ENCODE results near the gene TPP1. TPM values are rescaled to one million over a fixed set of nuclear protein-coding genes. Genes with fewer than 3 reads are reported as not detected.

The TPP1 gene
- polyA plus RNA-seq, 4 donors, result 25.4 to 429 (median 34.7) TPM

DNA sequence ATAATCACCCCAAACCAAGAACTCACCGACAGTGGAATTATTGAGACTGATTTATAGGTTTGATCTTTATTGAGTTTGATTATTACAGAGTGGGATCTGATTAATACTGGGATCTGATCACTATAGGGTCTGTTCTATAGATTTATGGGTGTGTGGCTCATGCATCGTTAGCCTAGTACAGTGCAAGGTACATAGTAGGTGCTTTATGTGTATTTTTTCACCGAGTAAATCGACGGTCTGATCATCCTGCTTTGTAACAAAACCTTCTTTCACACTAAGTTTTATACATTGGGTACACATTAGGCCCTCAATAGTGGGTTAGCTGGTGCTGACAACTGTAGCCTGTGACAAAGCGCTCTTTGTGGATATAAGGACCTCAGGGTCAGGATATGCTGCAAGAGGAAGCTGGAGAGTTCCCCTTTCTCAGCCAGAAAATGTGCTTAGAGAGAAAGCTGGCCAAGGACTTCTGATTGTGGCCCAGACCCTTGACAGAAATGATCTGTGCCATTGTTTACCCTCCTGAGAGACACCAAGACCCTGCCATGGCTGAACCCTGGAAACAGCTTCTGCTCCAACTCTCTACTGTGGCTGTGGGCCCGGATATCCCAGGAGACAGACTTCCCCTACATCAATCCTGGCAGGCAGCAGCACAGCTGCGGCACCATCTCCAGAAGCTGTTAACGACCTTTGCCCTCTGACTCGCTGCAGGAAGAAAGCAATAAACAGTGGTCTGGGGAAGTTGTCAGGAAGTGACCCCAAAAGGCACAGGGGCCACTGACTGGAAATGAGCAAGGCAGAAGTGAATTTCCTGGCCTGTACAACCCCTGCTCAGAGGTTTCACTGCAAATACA lies 16.1 kb upstream of the TPP1 start:
- DNase-seq, result peak; percentile 83 to 87
- Histone ChIP-seq H3K9me3 (ENCODE audit: control insufficient read depth in 2 of 2, insufficient read depth in 1 of 2, low read depth in 1 of 2, low read length in 1 of 2) (no peaks in the 10 kb centered on the region), H3K36me3 (ENCODE audit: control insufficient read depth in 3 of 3, insufficient read depth in 2 of 3, low read depth in 1 of 3, low read length in 3 of 3) (peaks cover 0 to 48% (median 0%) of the 10 kb centered on the region in 3 donors), H3K4me3 (ENCODE audit: low read depth in 1 of 3, low read length in 3 of 3) (no peak overlapping the region), H3K4me1 (ENCODE audit: control insufficient read depth in 3 of 3, insufficient read depth in 2 of 3, low read depth in 1 of 3, low read length in 2 of 3) (peaks cover 0 to 26% (median 0%) of the 10 kb centered on the region in 3 donors), H3K27ac (ENCODE audit: low read depth in 1 of 3, low read length in 2 of 3) (peak overlapping the region in 2 of 3 donors; percentile 69 to 78), H3K27me3 (ENCODE audit: control insufficient read depth in 3 of 3, insufficient read depth in 3 of 3, low read length in 3 of 3) (no peaks in the 10 kb centered on the region)
- no peak for FAIRE-seq
- 35 to 38% (median 36%) methylated on average over 10 of the region's 10 CpGs for WGBS, 3 donors

DNA sequence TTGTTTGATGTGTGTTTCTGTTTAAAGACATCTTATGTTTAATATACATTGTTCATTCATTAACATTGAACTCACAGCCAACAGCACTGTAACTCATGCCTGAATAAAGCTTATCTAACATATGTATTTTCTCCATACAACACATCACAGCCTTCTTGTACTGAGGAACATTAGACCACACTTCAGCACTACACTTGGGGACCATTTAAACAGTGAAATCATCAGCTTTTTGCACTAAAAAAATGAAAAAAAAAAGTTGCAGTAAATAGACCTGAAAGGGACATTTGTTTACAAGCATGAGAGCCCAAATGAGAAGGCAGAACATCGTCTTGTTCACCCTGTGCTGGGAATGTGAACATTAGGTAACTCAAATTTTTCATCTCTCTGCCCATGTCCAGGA lies 15.3 kb upstream of the TPP1 start:
- peak overlapping the region in 1 of 3 donors; percentile 69 for H3K27ac ChIP-seq (ENCODE audit: low read depth in 1 of 3, low read length in 2 of 3)
- DNase-seq (no peak), FAIRE-seq (no peak)
- peaks cover 0 to 3% of the 10 kb centered on the region in 2 donors for H3K9me3 ChIP-seq (ENCODE audit: control insufficient read depth in 2 of 2, insufficient read depth in 1 of 2, low read depth in 1 of 2, low read length in 1 of 2)
- H3K4me3 ChIP-seq (ENCODE audit: low read depth in 1 of 3, low read length in 3 of 3), result no peak overlapping the region
- H3K36me3 ChIP-seq (ENCODE audit: control insufficient read depth in 3 of 3, insufficient read depth in 2 of 3, low read depth in 1 of 3, low read length in 3 of 3), result peaks cover 0 to 44% (median 0%) of the 10 kb centered on the region in 3 donors
- H3K27me3 ChIP-seq (ENCODE audit: control insufficient read depth in 3 of 3, insufficient read depth in 3 of 3, low read length in 3 of 3), result no peaks in the 10 kb centered on the region
- H3K4me1 ChIP-seq (ENCODE audit: control insufficient read depth in 3 of 3, insufficient read depth in 2 of 3, low read depth in 1 of 3, low read length in 2 of 3), result peaks cover 0 to 29% (median 0%) of the 10 kb centered on the region in 3 donors
- 65 to 76% (median 65%) methylated on average over 1 of the region's 1 CpG for WGBS, 3 donors

DNA sequence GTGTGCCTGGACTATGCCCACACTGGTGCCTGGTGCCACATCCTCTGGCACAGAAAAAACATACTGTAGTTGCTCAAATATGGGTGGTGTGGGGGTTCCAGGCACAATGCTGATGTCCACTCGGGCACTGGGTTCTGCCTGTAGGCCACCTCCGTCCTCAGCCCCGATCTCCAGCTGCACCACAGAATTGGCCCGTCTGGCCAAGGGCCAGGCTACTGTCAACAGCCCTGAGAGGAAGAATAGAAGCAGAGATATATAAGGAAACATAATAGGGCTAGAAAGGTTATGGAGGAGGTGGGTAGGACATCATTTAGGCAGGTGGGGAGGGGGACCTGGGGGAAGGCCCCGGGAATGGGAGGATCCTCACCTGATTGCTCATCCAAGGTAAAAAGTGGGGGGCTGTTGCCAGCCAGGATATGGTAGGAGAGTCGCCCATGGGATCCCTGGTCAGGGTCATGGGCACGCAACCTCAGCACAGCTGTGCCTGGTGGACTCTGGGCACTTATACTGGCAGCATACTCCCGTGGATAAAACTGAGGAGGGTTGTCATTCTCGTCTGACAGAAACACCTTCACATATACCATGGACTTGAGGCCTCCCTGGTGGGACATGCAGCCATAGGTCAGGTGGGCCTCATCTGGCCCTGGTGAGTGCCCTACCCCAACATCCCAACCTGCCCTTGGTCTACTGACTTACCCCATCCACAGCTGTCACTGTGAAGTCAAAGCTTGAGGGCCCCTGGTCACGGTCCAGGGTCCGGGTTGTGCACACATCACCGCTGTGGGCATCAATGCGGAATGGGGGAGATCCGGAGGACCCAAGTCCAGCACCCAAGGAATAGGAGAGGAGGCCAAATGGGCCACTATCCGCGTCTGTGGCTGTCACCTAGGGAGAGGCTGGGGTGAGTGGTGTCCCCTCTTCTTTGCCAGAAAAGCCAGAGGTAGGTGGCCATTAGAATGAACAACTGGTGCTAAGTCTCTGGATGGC lies 14.5 kb upstream of the TPP1 start:
- peaks cover 0 to 49% (median 0%) of the 10 kb centered on the region in 3 donors for H3K36me3 ChIP-seq (ENCODE audit: control insufficient read depth in 3 of 3, insufficient read depth in 2 of 3, low read depth in 1 of 3, low read length in 3 of 3)
- no peak for DNase-seq
- no peak for FAIRE-seq
- peaks cover 0 to 5% of the 10 kb centered on the region in 2 donors for H3K9me3 ChIP-seq (ENCODE audit: control insufficient read depth in 2 of 2, insufficient read depth in 1 of 2, low read depth in 1 of 2, low read length in 1 of 2)
- 91 to 93% (median 92%) methylated on average over 16 of the region's 16 CpGs for WGBS, 3 donors
- peaks cover 0 to 31% (median 0%) of the 10 kb centered on the region in 3 donors for H3K4me1 ChIP-seq (ENCODE audit: control insufficient read depth in 3 of 3, insufficient read depth in 2 of 3, low read depth in 1 of 3, low read length in 2 of 3)
- no peak overlapping the region for H3K27ac ChIP-seq (ENCODE audit: low read depth in 1 of 3, low read length in 2 of 3)
- H3K27me3 ChIP-seq (ENCODE audit: control insufficient read depth in 3 of 3, insufficient read depth in 3 of 3, low read length in 3 of 3), result no peaks in the 10 kb centered on the region
- no peak overlapping the region for H3K4me3 ChIP-seq (ENCODE audit: low read depth in 1 of 3, low read length in 3 of 3)

DNA sequence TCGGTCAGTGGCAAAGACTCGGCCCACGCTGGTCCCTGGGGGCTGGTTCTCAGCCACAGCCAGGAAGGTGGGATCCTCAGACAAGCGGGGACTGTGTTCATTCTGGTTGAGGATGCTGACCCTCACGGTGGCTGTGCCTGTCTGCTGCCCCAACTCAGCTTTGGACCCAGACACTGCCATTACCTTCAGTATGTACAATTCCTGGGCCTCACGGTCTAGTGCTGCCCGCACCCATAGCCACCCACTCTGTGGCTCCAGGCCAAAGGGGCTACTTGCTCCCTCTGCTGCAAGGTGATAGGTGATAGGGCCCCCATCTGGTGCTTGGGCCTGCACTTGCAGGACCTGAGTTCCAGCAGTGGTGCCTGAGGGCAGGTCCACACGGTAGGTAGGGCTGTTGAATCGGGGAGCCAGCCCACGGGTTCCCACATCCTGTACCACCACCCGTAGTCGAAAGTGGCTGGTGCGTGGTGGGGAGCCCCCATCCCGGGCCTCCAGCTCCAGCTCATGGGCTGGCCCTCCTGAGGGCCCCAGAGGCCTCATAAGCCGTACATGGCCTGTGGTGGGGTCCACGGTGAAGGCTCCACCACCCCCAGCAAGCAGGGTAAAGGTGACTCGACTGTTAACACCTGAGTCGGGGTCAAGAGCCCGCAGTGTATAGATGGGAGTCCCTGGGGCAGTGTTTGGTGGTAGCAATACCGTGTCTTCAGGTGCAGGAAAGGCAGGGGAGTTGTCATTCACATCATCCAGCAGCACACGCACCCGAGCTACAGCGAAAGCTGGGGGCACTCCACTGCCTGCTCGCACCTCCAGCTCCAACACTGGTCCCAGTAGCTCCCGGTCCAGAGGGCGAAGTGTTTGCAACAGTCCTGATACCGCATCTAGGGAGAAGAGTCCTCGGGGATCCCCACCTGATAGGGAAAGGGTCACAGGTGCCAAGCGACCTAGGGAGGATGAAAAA lies 13.2 kb upstream of the TPP1 start:
- Histone ChIP-seq H3K36me3 (ENCODE audit: control insufficient read depth in 3 of 3, insufficient read depth in 2 of 3, low read depth in 1 of 3, low read length in 3 of 3) (peaks cover 0 to 49% (median 0%) of the 10 kb centered on the region in 3 donors), H3K27ac (ENCODE audit: low read depth in 1 of 3, low read length in 2 of 3) (no peak overlapping the region), H3K4me1 (ENCODE audit: control insufficient read depth in 3 of 3, insufficient read depth in 2 of 3, low read depth in 1 of 3, low read length in 2 of 3) (peaks cover 0 to 31% (median 2%) of the 10 kb centered on the region in 3 donors), H3K27me3 (ENCODE audit: control insufficient read depth in 3 of 3, insufficient read depth in 3 of 3, low read length in 3 of 3) (no peaks in the 10 kb centered on the region), H3K9me3 (ENCODE audit: control insufficient read depth in 2 of 2, insufficient read depth in 1 of 2, low read depth in 1 of 2, low read length in 1 of 2) (peaks cover 0 to 5% of the 10 kb centered on the region in 2 donors), H3K4me3 (ENCODE audit: low read depth in 1 of 3, low read length in 3 of 3) (no peak overlapping the region)
- WGBS, 3 donors, result 88 to 92% (median 90%) methylated on average over 28 to 29 of the region's 29 CpGs
- FAIRE-seq, result no peak
- no peak for DNase-seq

DNA sequence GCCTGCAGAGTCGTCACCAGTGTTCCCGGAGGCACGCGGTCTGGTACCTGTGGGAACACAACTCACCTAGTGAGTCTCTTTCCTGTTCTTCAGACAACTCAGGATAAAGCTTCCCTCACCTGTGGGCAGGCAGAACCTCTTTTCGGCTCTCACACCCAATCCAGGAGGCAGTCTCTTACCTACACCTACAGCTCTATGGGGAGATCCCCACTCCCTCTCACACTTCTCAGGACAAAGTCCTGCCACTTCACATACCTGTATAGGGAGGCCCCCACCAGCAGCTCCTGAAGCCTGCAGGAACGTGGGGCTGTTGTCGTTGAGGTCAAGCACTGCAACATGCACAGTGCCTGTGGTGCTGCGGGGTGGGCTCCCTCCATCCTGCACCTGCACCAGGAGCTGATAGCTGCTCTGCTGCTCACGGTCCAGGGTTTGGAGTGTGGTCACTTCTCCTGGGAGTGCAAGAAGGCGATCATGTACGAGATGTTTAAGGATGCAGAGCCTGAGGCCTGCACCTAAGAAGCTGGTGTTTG lies 12.2 kb upstream of the TPP1 start:
- peaks cover 0 to 31% (median 2%) of the 10 kb centered on the region in 3 donors for H3K4me1 ChIP-seq (ENCODE audit: control insufficient read depth in 3 of 3, insufficient read depth in 2 of 3, low read depth in 1 of 3, low read length in 2 of 3)
- WGBS, 3 donors, result 84 to 94% (median 85%) methylated on average over 11 of the region's 11 CpGs
- H3K27ac ChIP-seq (ENCODE audit: low read depth in 1 of 3, low read length in 2 of 3), result peak overlapping the region in 1 of 3 donors; percentile 8
- peaks cover 0 to 59% (median 0%) of the 10 kb centered on the region in 3 donors for H3K36me3 ChIP-seq (ENCODE audit: control insufficient read depth in 3 of 3, insufficient read depth in 2 of 3, low read depth in 1 of 3, low read length in 3 of 3)
- DNase-seq (peak in 1 of 2 donors; percentile 49), FAIRE-seq (no peak)
- H3K4me3 ChIP-seq (ENCODE audit: low read depth in 1 of 3, low read length in 3 of 3), result no peak overlapping the region
- H3K9me3 ChIP-seq (ENCODE audit: control insufficient read depth in 2 of 2, insufficient read depth in 1 of 2, low read depth in 1 of 2, low read length in 1 of 2), result peaks cover 0 to 5% of the 10 kb centered on the region in 2 donors
- H3K27me3 ChIP-seq (ENCODE audit: control insufficient read depth in 3 of 3, insufficient read depth in 3 of 3, low read length in 3 of 3), result no peaks in the 10 kb centered on the region

DNA sequence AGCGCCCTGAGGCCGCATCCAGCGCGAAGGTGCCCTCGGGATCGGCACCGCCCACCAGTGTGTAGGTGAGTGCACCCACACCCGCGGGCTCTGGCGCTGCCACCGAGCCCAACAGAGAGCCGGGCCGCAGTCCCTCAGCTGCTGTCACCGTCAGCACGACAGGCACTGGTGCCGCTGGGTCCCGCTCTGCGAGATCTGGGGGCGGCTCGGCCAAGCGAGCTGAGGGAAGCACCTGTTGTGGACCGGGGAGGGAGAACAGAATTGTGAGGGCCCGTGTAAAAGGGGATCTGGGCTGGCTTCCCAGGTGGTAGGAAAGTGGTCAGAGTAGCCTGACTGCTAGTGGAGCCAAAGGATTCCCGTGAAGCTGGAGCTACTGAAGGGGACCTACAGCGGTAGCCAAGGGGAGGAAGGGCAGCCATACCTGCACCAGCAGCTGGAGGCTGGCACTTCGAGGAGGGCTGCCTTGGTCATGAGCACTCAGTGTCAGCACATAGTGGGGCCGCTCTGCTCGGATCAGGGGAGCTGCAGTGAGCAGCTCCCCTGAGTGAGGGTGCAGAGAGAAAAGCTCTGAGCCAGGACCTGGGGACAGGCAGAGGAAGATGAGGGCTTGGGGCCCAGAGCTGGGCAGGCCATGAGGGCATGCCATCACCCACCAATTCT lies 11.5 kb upstream of the TPP1 start:
- Histone ChIP-seq H3K27me3 (ENCODE audit: control insufficient read depth in 3 of 3, insufficient read depth in 3 of 3, low read length in 3 of 3) (no peaks in the 10 kb centered on the region), H3K9me3 (ENCODE audit: control insufficient read depth in 2 of 2, insufficient read depth in 1 of 2, low read depth in 1 of 2, low read length in 1 of 2) (peaks cover 0 to 5% of the 10 kb centered on the region in 2 donors), H3K27ac (ENCODE audit: low read depth in 1 of 3, low read length in 2 of 3) (peak overlapping the region in 1 of 3 donors; percentile 8), H3K4me3 (ENCODE audit: low read depth in 1 of 3, low read length in 3 of 3) (peak overlapping the region in 2 of 3 donors; percentile 21 to 22), H3K4me1 (ENCODE audit: control insufficient read depth in 3 of 3, insufficient read depth in 2 of 3, low read depth in 1 of 3, low read length in 2 of 3) (peaks cover 0 to 31% (median 2%) of the 10 kb centered on the region in 3 donors), H3K36me3 (ENCODE audit: control insufficient read depth in 3 of 3, insufficient read depth in 2 of 3, low read depth in 1 of 3, low read length in 3 of 3) (peaks cover 0 to 65% (median 0%) of the 10 kb centered on the region in 3 donors)
- FAIRE-seq, result no peak
- no peak for DNase-seq
- WGBS, 3 donors, result 33 to 69% (median 57%) methylated on average over 24 to 28 of the region's 28 CpGs

Measured in small intestine (tissue), 7 donors.